ENCODE measurements around the gene JUP.
A peak's percentile ranks its signal among the peaks of the same experiment; 100 is the strongest.

JUP gene

GRCh38 chr17:41734949-41735313 is 51.6 kb downstream of the JUP start:
- TF ChIP-seq CTCF (IDR thresholded peaks at IDR 0.05; ENCODE audit: low read depth, low read length), result no peak
- H3K36me3 ChIP-seq, result no peaks in the 10 kb centered on the region; the same call in 1 of the 2 replicates
- no peaks in the 10 kb centered on the region for H3K9me3 ChIP-seq (ENCODE audit: severe bottlenecking)
- no peak overlapping the region for H3K27ac ChIP-seq
- no peak for DNase-seq
- H3K27me3 ChIP-seq (ENCODE audit: insufficient read depth, low read depth, severe bottlenecking), result peaks cover 28% of the 10 kb centered on the region
- peak overlapping the region; percentile 64 for H3K4me3 ChIP-seq (ENCODE audit: low read depth, low read length)

GRCh38 chr17:41734139-41734948 is 52.2 kb downstream of the JUP start, which contains the start of gene HAP1:
HAP1 (minus strand) TSS chr17:41734643; CDS start chr17:41734634, 9 bp downstream.
- no peak for TF ChIP-seq CTCF (IDR thresholded peaks at IDR 0.05; ENCODE audit: low read depth, low read length)
- H3K27ac ChIP-seq, result peak within 1 kb of the TSS; percentile 56
- peak; percentile 81 for DNase-seq
- H3K27me3 ChIP-seq (ENCODE audit: insufficient read depth, low read depth, severe bottlenecking), result peaks cover 28% of the 10 kb centered on the region
- no peaks in the 10 kb centered on the region; the same call in 1 of the 2 replicates for H3K36me3 ChIP-seq
- no peaks in the 10 kb centered on the region for H3K9me3 ChIP-seq (ENCODE audit: severe bottlenecking)
- H3K4me3 ChIP-seq (ENCODE audit: low read depth, low read length), result peak within 1 kb of the TSS; percentile 64

- Histone ChIP-seq H3K9me3 (ENCODE audit: severe bottlenecking) (no peaks in the 10 kb centered on the region), H3K4me3 (ENCODE audit: low read depth, low read length) (peak overlapping the region; percentile 64), H3K36me3 (no peaks in the 10 kb centered on the region; the same call in 1 of the 2 replicates), H3K27ac (no peak overlapping the region), H3K27me3 (ENCODE audit: insufficient read depth, low read depth, severe bottlenecking) (peaks cover 28% of the 10 kb centered on the region)
- peak; percentile 44 for DNase-seq
- TF ChIP-seq CTCF (IDR thresholded peaks at IDR 0.05; ENCODE audit: low read depth, low read length), result no peak
These were observed 53.0 kb downstream of the JUP start for GRCh38 chr17:41733348-41734138.

GRCh38 chr17:41731836-41732235 is 54.7 kb downstream of the JUP start:
- H3K4me3 ChIP-seq (ENCODE audit: low read depth, low read length), result no peak overlapping the region
- H3K27ac ChIP-seq, result no peak overlapping the region
- no peak for TF ChIP-seq CTCF (IDR thresholded peaks at IDR 0.05; ENCODE audit: low read depth, low read length)
- H3K27me3 ChIP-seq (ENCODE audit: insufficient read depth, low read depth, severe bottlenecking), result peaks cover 28% of the 10 kb centered on the region
- DNase-seq, result no peak
- H3K9me3 ChIP-seq (ENCODE audit: severe bottlenecking), result no peaks in the 10 kb centered on the region
- H3K36me3 ChIP-seq, result peaks cover 8% of the 10 kb centered on the region

GRCh38 chr17:41730479-41730878 is 56.0 kb downstream of the JUP start:
- TF ChIP-seq CTCF (IDR thresholded peaks at IDR 0.05; ENCODE audit: low read depth, low read length), result no peak
- H3K27me3 ChIP-seq (ENCODE audit: insufficient read depth, low read depth, severe bottlenecking), result peaks cover 24% of the 10 kb centered on the region
- DNase-seq, result no peak

More at GRCh38 chr17:41730479-41730878, 56.0 kb downstream of the JUP start:
- Histone ChIP-seq H3K9me3 (ENCODE audit: severe bottlenecking) (no peaks in the 10 kb centered on the region), H3K36me3 (peaks cover 11% of the 10 kb centered on the region), H3K4me3 (ENCODE audit: low read depth, low read length) (no peak overlapping the region), H3K27ac (no peak overlapping the region)
